Measurements from ENCODE around the gene HDAC3. TPM values are rescaled to one million over a fixed set of nuclear protein-coding genes. Genes with fewer than 3 reads are reported as not detected.

HDAC3 gene
- total RNA-seq, 5 donors from 2014 or later (not counting 1 experiment from before 2014, with no cell fraction given), result 68.5 to 78.5 (median 73.8) TPM

GRCh38 chr5:141628175-141628788 lies 8.4 kb downstream of the HDAC3 start:
- no peak overlapping the region for H3K27ac ChIP-seq (ENCODE audit: low read length)
- H3K9me3 ChIP-seq, result no peaks in the 10 kb centered on the region
- peaks cover 18 to 26% (median 21%) of the 10 kb centered on the region in 3 donors for H3K4me1 Mint-ChIP-seq
- H3K4me1 ChIP-seq (ENCODE audit: control insufficient read depth in 1 of 2, extremely low read depth in 1 of 2, insufficient read depth in 2 of 2, low read length in 2 of 2), result peaks cover 3 to 7% of the 10 kb centered on the region in 2 experiments
- peak overlapping the region in 1 of 2 donors; percentile 39 for H3K27ac Mint-ChIP-seq
- no peaks in the 10 kb centered on the region for H3K27me3 ChIP-seq (replicated peaks in 1 of 2; ENCODE audit: control insufficient read depth in 2 of 2, extremely low read depth in 1 of 2, insufficient read depth in 2 of 2, low read length in 1 of 2)
- peaks cover 56% of the 10 kb centered on the region for H3K36me3 Mint-ChIP-seq
- DNase-seq (no peak), ATAC-seq (replicated peaks in 1 of 4) (no peak)
- no peak overlapping the region for H3K4me3 Mint-ChIP-seq
- H3K9me3 Mint-ChIP-seq, result no peaks in the 10 kb centered on the region
- H3K27me3 Mint-ChIP-seq, result no peaks in the 10 kb centered on the region
- WGBS (ENCODE audit: insufficient coverage), result no CpG with 5 or more reads among the region's 6 CpGs
- POLR2A ChIA-PET, result interaction anchor here in 1 of 2 donors (0.6 kb wide), 2 partner anchors 19 to 38 kb away, joined by 3 to 4 read pairs; no protein-coding TSS in a partner anchor
- H3K4me3 ChIP-seq (ENCODE audit: control insufficient read depth in 1 of 2, extremely low read depth in 1 of 2, low read length in 1 of 2), result no peak overlapping the region
- H3K36me3 ChIP-seq (ENCODE audit: control insufficient read depth in 2 of 2, extremely low read depth in 1 of 2, insufficient read depth in 1 of 2, low read length in 1 of 2), result peaks cover 14 to 76% of the 10 kb centered on the region in 2 donors
- CTCF ChIA-PET, result interaction anchor here in 1 of 2 donors (1.5 kb wide), 1 partner anchor 36 kb away, joined by 6 read pairs; no protein-coding TSS in a partner anchor

GRCh38 chr5:141623611-141624010 lies 13.0 kb downstream of the HDAC3 start:
- no peaks in the 10 kb centered on the region for H3K27me3 Mint-ChIP-seq
- Histone ChIP-seq H3K27ac (ENCODE audit: low read length) (peak overlapping the region; percentile 21), H3K9me3 (no peaks in the 10 kb centered on the region), H3K4me3 (ENCODE audit: control insufficient read depth in 1 of 2, extremely low read depth in 1 of 2, low read length in 1 of 2) (no peak overlapping the region), H3K4me1 (ENCODE audit: control insufficient read depth in 1 of 2, extremely low read depth in 1 of 2, insufficient read depth in 2 of 2, low read length in 2 of 2) (peaks cover 9 to 15% of the 10 kb centered on the region in 2 experiments), H3K27me3 (replicated peaks in 1 of 2; ENCODE audit: control insufficient read depth in 2 of 2, extremely low read depth in 1 of 2, insufficient read depth in 2 of 2, low read length in 1 of 2) (no peaks in the 10 kb centered on the region), H3K36me3 (ENCODE audit: control insufficient read depth in 2 of 2, extremely low read depth in 1 of 2, insufficient read depth in 1 of 2, low read length in 1 of 2) (peaks cover 5 to 67% of the 10 kb centered on the region in 2 donors)
- WGBS (ENCODE audit: insufficient coverage), result 90% methylated on average over 4 of the region's 5 CpGs
- DNase-seq (no peak), ATAC-seq (replicated peaks in 1 of 4) (no peak)
- POLR2A ChIA-PET, result interaction anchor here (0.6 to 1.3 kb wide), 5 partner anchors 10 to 51 kb away, joined by 3 to 23 read pairs (median 6); partner anchors contain the start of gene RELL2 (in 1 of the 2)
- no peaks in the 10 kb centered on the region for H3K9me3 Mint-ChIP-seq
- peaks cover 15 to 25% (median 23%) of the 10 kb centered on the region in 3 donors for H3K4me1 Mint-ChIP-seq
- no peak overlapping the region for H3K4me3 Mint-ChIP-seq
- peaks cover 49% of the 10 kb centered on the region for H3K36me3 Mint-ChIP-seq
- CTCF ChIA-PET, result interaction anchor here (0.6 to 14.5 kb wide), 6 partner anchors 19 to 145 kb away, joined by 3 to 514 read pairs (median 5); no protein-coding TSS in a partner anchor
- peak overlapping the region; percentile 81 to 87 for H3K27ac Mint-ChIP-seq

- no peak for DNase-seq
Measured at GRCh38 chr5:141623186-141623585, 13.5 kb downstream of the HDAC3 start.

GRCh38 chr5:141618804-141619554 lies 17.7 kb downstream of the HDAC3 start, which contains the start of gene DIAPH1:
Gene DIAPH1 (minus strand): TSS chr5:141619000. CDS start chr5:141618914, 86 bp downstream.
- Histone ChIP-seq H3K4me3 (ENCODE audit: control insufficient read depth in 1 of 2, extremely low read depth in 1 of 2, low read length in 1 of 2) (peak within 1 kb of the TSS; percentile 94 to 97), H3K9me3 (no peaks in the 10 kb centered on the region), H3K27ac (ENCODE audit: low read length) (peak within 1 kb of the TSS; percentile 86), H3K36me3 (ENCODE audit: control insufficient read depth in 2 of 2, extremely low read depth in 1 of 2, insufficient read depth in 1 of 2, low read length in 1 of 2) (peaks cover 3 to 31% of the 10 kb centered on the region in 2 donors), H3K27me3 (replicated peaks in 1 of 2; ENCODE audit: control insufficient read depth in 2 of 2, extremely low read depth in 1 of 2, insufficient read depth in 2 of 2, low read length in 1 of 2) (no peaks in the 10 kb centered on the region), H3K4me1 (ENCODE audit: control insufficient read depth in 1 of 2, extremely low read depth in 1 of 2, insufficient read depth in 2 of 2, low read length in 2 of 2) (peaks cover 29 to 39% of the 10 kb centered on the region in 2 experiments)
- Mint-ChIP-seq H3K4me3 (peak within 1 kb of the TSS; percentile 94 to 99 (median 98)), H3K27ac (peak within 1 kb of the TSS; percentile 96 to 97), H3K36me3 (peaks cover 34% of the 10 kb centered on the region), H3K9me3 (no peaks in the 10 kb centered on the region), H3K27me3 (no peaks in the 10 kb centered on the region), H3K4me1 (peaks cover 49 to 61% (median 59%) of the 10 kb centered on the region in 3 donors)
- 2% methylated on average over 40 of the region's 70 CpGs for WGBS (ENCODE audit: insufficient coverage)
- POLR2A ChIA-PET, result interaction anchor here (0.6 to 2.6 kb wide), 8 partner anchors 11 to 63 kb away, joined by 3 to 12 read pairs (median 4); partner anchors contain the start of gene RELL2 (in 1 of the 2)
- ATAC-seq (replicated peaks in 1 of 4), result peak; percentile 92 to 94 (median 93)
- CTCF ChIA-PET, result interaction anchor here (0.6 to 14.5 kb wide), 21 partner anchors 11 to 304 kb away, joined by 3 to 514 read pairs (median 6); partner anchors contain the start of genes HDAC3 (in 2 of the 2), RELL2 (in 2 of the 2), DELE1 (in 1 of the 2) and FCHSD1 (in 1 of the 2)
- DNase-seq, result peak; percentile 94 to 99 (median 97)

More at GRCh38 chr5:141623186-141623585, 13.5 kb downstream of the HDAC3 start:
- peak overlapping the region in 1 of 3 donors; percentile 5 for H3K4me3 Mint-ChIP-seq
- peaks cover 45% of the 10 kb centered on the region for H3K36me3 Mint-ChIP-seq
- H3K9me3 Mint-ChIP-seq, result no peaks in the 10 kb centered on the region
- no peak for ATAC-seq (replicated peaks in 1 of 4)
- H3K27ac Mint-ChIP-seq, result peak overlapping the region; percentile 81 to 87
- CTCF ChIA-PET, result interaction anchor here (1.0 to 14.5 kb wide), 5 partner anchors 14 to 35 kb away, joined by 3 to 514 read pairs (median 8); partner anchors contain the start of genes HDAC3 (in 1 of the 2) and RELL2 (in 1 of the 2)
- no peaks in the 10 kb centered on the region for H3K27me3 ChIP-seq (replicated peaks in 1 of 2; ENCODE audit: control insufficient read depth in 2 of 2, extremely low read depth in 1 of 2, insufficient read depth in 2 of 2, low read length in 1 of 2)
- POLR2A ChIA-PET, result interaction anchor here (0.8 to 1.3 kb wide), 2 partner anchors 31 kb away, joined by 3 to 5 read pairs; no protein-coding TSS in a partner anchor
- H3K27ac ChIP-seq (ENCODE audit: low read length), result peak overlapping the region; percentile 21
- no peaks in the 10 kb centered on the region for H3K9me3 ChIP-seq
- H3K4me3 ChIP-seq (ENCODE audit: control insufficient read depth in 1 of 2, extremely low read depth in 1 of 2, low read length in 1 of 2), result no peak overlapping the region
- H3K27me3 Mint-ChIP-seq, result no peaks in the 10 kb centered on the region
- H3K4me1 ChIP-seq (ENCODE audit: control insufficient read depth in 1 of 2, extremely low read depth in 1 of 2, insufficient read depth in 2 of 2, low read length in 2 of 2), result peaks cover 9 to 15% of the 10 kb centered on the region in 2 experiments
- peaks cover 15 to 25% (median 23%) of the 10 kb centered on the region in 3 donors for H3K4me1 Mint-ChIP-seq
- peaks cover 3 to 63% of the 10 kb centered on the region in 2 donors for H3K36me3 ChIP-seq (ENCODE audit: control insufficient read depth in 2 of 2, extremely low read depth in 1 of 2, insufficient read depth in 1 of 2, low read length in 1 of 2)

GRCh38 chr5:141618030-141618803 lies 18.4 kb downstream of the HDAC3 start:
- peaks cover 50 to 60% (median 59%) of the 10 kb centered on the region in 3 donors for H3K4me1 Mint-ChIP-seq
- peaks cover 29% of the 10 kb centered on the region for H3K36me3 Mint-ChIP-seq
- under 1% methylated on average over 36 of the region's 36 CpGs for WGBS (ENCODE audit: insufficient coverage)
- H3K27me3 ChIP-seq (replicated peaks in 1 of 2; ENCODE audit: control insufficient read depth in 2 of 2, extremely low read depth in 1 of 2, insufficient read depth in 2 of 2, low read length in 1 of 2), result no peaks in the 10 kb centered on the region
- DNase-seq, result peak in 32 of 35 experiments; percentile 12 to 66 (median 41)
- peak overlapping the region; percentile 86 for H3K27ac ChIP-seq (ENCODE audit: low read length)
- no peaks in the 10 kb centered on the region for H3K9me3 ChIP-seq
- no peaks in the 10 kb centered on the region for H3K9me3 Mint-ChIP-seq
- ATAC-seq (replicated peaks in 1 of 4), result peak; percentile 39 to 59 (median 49)
- H3K36me3 ChIP-seq (ENCODE audit: control insufficient read depth in 2 of 2, extremely low read depth in 1 of 2, insufficient read depth in 1 of 2, low read length in 1 of 2), result peaks cover 3 to 24% of the 10 kb centered on the region in 2 donors
- peak overlapping the region; percentile 94 to 97 for H3K4me3 ChIP-seq (ENCODE audit: control insufficient read depth in 1 of 2, extremely low read depth in 1 of 2, low read length in 1 of 2)
- ChIA-PET POLR2A (interaction anchor here (0.6 to 2.6 kb wide), 9 partner anchors 9 to 1161 kb away, joined by 3 to 20 read pairs (median 4); no protein-coding TSS in a partner anchor), CTCF (interaction anchor here (0.6 to 14.5 kb wide), 24 partner anchors 11 to 351 kb away, joined by 3 to 514 read pairs (median 8); partner anchors contain the start of genes HDAC3 (in 2 of the 2), RELL2 (in 2 of the 2), FCHSD1 (in 1 of the 2) and RNF14 (in 1 of the 2))
- peak overlapping the region; percentile 96 to 97 for H3K27ac Mint-ChIP-seq
- H3K27me3 Mint-ChIP-seq, result no peaks in the 10 kb centered on the region
- H3K4me1 ChIP-seq (ENCODE audit: control insufficient read depth in 1 of 2, extremely low read depth in 1 of 2, insufficient read depth in 2 of 2, low read length in 2 of 2), result peaks cover 28 to 41% of the 10 kb centered on the region in 2 experiments
- H3K4me3 Mint-ChIP-seq, result peak overlapping the region; percentile 94 to 99 (median 98)
